HG03175 (cell line): ENCODE measurements around the gene ZFY.
A peak's percentile ranks its signal among the peaks of the same experiment; 100 is the strongest.

Source experiments
- ATAC-seq: cut with Tn5 transposase; IDR thresholded peaks from one replicate; pipeline ENCODE4 v1.9.1; 2021; ENCODE audit warnings: mild to moderate bottlenecking, moderate library complexity; ENCODE audit not compliant: unreplicated experiment

ZFY gene

GRCh38 chrY:2934861-2935715, at the start of gene ZFY:
Gene ZFY, plus strand, starts transcription at chrY:2935381. Its CDS starts 18,556 bp downstream, at chrY:2953937.
- peak; percentile 32 for ATAC-seq

- ATAC-seq: no peak
Observed at GRCh38 chrY:2885880-2886279, 49.3 kb upstream of the ZFY start.

GRCh38 chrY:2887386-2887785, 47.8 kb upstream of the ZFY start:
- ATAC-seq: peak; percentile 27

DNA sequence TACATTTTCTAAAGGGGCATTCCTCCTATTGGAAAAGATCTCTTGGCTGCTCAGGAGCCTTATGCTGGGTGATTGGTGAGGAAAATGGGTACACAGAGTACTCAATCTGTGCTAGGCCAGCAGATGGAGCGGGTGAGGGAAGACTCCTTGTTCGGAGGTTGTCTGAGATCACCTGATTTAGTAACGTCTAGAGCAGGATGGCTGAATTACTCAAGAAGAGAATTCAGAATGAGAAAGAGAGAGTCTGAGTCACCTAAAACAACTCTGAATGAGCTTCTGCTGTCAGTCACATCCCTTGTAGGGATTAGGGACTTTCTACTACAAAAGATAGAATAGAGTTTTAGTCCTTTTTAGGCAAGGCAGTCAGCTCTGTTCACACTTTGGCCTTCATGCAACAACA, 47.2 kb upstream of the ZFY start:
- ATAC-seq: peak; percentile 69

GRCh38 chrY:2893471-2893870, 41.7 kb upstream of the ZFY start:
- no peak for ATAC-seq

GRCh38 chrY:2896050-2896449, 39.1 kb upstream of the ZFY start:
- no peak for ATAC-seq

GRCh38 chrY:2907356-2907755, 27.8 kb upstream of the ZFY start:
- no peak for ATAC-seq

- no peak for ATAC-seq
Observed at GRCh38 chrY:2913066-2913815, 21.9 kb upstream of the ZFY start.

DNA sequence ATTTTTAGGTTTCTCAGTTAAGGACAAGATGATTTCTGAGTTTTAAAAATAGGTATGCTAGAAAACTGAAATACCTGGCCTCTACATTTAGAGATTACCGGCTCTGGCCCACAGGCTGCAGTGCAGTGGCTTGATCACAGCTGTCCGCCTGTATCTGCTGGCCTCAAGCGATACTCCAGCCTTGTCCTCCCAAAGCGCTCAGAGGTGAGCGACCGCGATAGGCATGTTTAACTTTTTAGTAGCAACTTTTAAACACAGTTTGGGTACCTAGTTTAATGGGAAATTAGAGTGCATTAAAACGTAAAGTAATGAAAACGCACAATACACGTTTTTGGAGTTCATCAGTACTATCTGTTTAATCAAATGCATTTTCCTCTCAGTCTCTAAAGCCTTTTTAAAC, 1.1 kb upstream of the ZFY start:
- no peak for ATAC-seq

DNA sequence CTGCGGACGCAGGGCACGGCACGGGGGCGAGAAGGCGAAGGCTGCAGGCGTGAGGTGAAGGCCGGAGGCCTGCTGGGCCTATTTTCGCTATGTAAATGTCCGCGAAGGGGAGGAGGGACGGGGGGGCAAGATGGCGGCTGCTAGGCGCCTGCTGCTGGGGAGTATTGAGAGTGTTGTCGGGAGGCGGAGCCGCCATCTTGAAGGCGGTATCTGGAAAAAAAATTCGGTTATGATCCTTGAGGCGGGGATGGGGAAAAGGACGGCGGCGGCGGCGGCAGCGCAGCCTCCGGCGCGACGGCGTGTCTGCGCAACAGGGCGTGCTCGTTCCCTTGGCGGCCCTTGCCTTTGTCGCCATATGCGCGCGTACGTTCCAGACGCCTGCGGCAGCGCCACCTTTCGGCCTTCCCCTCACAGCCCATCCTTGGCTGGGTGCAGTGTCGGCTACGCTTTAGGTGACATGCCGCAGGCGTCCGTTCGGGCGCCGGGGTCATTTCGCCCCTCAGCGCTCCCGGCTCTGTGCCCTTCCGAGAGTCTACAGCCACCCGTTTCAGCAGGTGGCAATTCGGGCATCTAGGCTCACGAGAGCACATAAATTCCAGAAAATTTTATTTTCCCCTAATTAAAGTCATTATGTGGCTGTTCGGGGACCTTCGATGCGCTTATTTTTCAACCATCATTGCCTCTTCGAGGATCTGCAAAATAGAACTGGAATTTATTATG, 695 bp downstream of the ZFY start:
- ATAC-seq: peak; percentile 79

- ATAC-seq: no peak
Observed at GRCh38 chrY:2936436-2936750, 1.2 kb downstream of the ZFY start.

- ATAC-seq: no peak
Observed at GRCh38 chrY:2937149-2937548, 2.0 kb downstream of the ZFY start.

DNA sequence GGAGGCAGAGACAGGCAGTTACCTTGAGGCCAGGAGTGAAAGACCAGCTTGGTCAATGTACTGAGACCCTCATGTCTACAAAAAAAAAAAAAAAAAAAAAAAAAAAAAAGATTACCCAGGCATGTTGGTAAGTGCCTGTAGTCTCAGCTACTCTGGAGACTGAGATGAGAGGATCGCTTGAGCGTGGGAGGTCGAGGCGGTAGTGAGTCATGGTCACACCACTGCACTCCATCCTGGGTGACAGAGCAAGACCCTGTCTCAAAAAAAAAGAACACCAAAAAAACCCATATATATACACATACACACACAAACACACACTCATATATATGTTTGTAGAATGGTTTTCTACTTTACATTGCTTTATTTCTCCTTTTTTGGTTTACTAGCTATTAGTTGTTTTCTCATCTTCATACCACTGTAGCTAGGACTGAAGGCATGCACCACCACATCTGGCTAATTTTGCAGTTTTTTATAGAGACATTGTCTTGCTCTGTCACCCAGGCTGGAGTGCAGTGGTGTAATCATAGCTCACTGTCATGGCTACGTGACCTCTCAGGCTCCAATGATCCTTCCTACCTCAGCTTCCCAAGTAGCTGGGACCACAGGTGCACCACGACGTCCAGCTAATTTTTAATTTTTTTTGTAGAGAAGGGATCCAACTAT, 14.5 kb downstream of the ZFY start:
- ATAC-seq: peak; percentile 72

DNA sequence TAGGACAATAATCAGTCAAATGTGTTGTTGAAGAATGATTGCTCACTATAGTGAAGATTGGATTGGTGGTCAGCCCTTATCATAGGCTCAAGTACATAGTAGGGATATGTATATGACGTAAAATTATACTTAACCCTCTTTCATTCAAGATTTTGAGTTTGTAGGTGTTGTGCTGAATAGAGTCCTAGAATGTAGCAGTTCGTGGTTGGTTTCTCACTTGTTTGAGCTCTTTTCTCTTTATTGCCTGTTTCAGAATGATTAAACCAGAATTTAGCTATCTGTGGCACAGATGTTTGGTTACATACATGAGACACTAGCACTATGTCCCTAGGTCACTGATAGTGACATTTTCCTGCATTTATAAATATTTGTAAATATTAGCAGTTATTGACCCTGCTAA, 15.5 kb downstream of the ZFY start:
- ATAC-seq: peak; percentile 46

GRCh38 chrY:2952912-2953311, 17.7 kb downstream of the ZFY start:
- no peak for ATAC-seq

DNA sequence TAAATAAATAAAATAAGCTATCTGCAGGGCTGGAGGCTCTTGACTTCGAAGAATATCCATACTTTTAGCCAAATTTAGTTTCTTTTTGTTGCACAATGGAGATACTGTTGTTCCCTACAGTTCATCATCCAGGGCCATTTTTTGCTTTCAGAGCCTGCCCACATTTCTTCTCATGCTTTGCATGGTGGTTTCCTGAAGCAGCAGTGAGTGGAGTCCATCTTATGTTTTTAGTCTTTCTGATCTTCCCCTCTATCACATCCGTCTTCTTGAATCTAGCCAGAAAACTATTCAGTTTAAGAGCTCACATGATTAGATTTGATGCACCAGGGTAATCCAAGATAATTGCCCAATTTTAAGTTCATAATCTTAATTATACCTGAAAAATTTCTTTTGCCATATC, 19.6 kb downstream of the ZFY start:
- ATAC-seq: no peak

DNA sequence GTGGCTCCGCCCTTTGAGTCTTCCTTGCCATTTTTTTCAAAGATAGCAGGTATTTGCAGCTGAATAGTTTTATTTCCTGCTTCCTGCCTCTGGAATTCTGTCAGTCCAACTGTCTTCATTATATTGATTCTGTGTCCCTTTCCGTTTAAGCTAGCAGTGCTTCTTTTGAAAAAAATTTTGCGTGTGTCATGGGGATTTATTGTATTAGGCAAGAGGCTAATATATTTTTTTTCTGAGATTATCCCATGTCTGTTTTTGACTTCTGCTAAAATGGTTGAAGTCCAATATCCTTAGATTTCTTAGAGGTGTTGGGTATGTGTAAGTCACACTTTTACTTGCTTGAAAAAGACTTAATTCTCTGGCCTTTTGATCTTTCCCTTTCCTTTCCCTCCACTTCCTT, 20.4 kb downstream of the ZFY start:
- no peak for ATAC-seq

DNA sequence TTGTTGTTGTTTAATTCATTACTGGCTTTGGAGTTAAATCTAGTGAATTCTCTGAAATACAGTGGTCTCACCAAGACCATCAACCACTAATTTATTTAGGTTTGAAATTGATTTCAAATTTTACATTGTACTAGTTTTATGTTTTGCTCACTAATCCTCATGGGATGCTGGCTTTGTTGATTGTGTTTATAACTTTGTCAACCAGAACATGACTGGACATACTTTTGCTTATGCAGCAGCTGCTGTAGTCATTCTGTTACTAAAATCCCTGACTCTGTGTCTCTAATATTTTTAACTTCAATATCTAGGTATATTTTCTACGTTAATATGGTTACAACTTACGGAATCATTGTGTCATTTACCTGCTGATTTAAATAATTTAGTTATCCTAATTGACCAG, 26.9 kb downstream of the ZFY start:
- no peak for ATAC-seq

DNA sequence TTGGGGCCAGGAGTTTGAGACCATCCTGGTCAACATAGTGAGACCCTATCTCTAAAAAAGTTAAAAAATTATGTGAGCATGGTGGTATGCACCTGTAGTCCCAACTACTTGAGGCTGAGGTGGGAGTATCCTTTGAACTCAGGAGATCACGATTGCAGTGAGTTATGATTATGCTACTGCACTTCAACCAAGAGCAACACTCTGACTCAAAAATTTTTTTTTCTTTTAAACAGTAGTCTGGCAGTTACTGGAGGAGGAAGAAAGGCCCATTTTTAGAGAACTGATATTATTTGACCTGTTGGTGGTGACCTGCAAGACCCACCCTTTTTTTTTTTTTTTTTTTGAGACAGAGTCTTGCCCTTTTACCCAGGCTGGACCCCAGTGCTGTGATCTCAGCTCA, 29.6 kb downstream of the ZFY start:
- no peak for ATAC-seq

DNA sequence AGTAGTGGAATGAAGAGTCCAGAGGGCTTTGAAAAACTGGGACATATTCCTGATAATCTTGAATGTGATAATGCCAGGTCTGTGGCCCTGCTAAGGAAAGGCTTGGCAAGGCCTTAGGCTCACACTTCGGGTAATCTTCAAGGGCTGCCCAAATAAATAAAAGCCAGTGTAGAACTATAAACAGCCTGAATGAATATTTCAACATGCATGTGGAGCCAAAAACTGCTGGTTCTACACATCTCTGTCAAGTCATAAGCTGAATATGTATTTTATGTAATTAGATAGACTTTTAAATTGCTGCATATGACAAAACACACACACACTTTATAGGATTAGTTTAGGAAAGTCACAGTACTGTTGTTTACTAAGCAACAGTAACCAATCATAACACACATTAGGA, 30.4 kb downstream of the ZFY start:
- ATAC-seq: no peak

- no peak for ATAC-seq
Observed at GRCh38 chrY:2969561-2969960, 34.4 kb downstream of the ZFY start.
